SK-N-SH treated with all-trans-retinoic acid at 6 μM for 48 hours (cell line): ENCODE results near the gene STEAP1B.

ENCODE experiments used
- GLIS3 ChIP-seq: fragments of 250-450 bp; sonication (Bioruptor Pico); IDR thresholded peaks from 2 replicates; pipeline ENCODE4 v1.5.0; 2020; ENCODE audit warnings: mild to moderate bottlenecking, moderate library complexity
- RARB ChIP-seq: fragments of 250-450 bp; sonication (Bioruptor Pico); IDR thresholded peaks from 2 replicates; pipeline ENCODE4 v1.8.0; 2021; ENCODE audit warnings: mild to moderate bottlenecking, moderate library complexity
- SNAI2 ChIP-seq: fragments of 250-450 bp; sonication (Bioruptor Pico); IDR thresholded peaks from 2 replicates; pipeline ENCODE4 v1.5.0; 2020; ENCODE audit warnings: mild to moderate bottlenecking, moderate library complexity
- TCF4 ChIP-seq: fragments of 250-450 bp; sonication (Bioruptor Pico); IDR thresholded peaks from 2 replicates; pipeline ENCODE4 v1.8.0; 2021; ENCODE audit warnings: mild to moderate bottlenecking, moderate library complexity, borderline replicate concordance
- ZFP30 ChIP-seq: fragments of 450-650 bp; formaldehyde crosslinking; IDR thresholded peaks from 2 replicates; pipeline ENCODE4 v1.5.0; 2022; ENCODE audit warnings: mild to moderate bottlenecking, moderate library complexity
- ZNF565 ChIP-seq: fragments of 450-650 bp; formaldehyde crosslinking; conservative IDR thresholded peaks from 2 replicates; pipeline ENCODE4 v1.5.0; 2020; ENCODE audit warnings: low read depth, mild to moderate bottlenecking, moderate library complexity
- ZNF8 ChIP-seq: fragments of 450-650 bp; formaldehyde crosslinking; IDR thresholded peaks from 2 replicates; pipeline ENCODE4 v1.5.0; 2020; ENCODE audit warnings: mild to moderate bottlenecking, moderate library complexity

DNA sequence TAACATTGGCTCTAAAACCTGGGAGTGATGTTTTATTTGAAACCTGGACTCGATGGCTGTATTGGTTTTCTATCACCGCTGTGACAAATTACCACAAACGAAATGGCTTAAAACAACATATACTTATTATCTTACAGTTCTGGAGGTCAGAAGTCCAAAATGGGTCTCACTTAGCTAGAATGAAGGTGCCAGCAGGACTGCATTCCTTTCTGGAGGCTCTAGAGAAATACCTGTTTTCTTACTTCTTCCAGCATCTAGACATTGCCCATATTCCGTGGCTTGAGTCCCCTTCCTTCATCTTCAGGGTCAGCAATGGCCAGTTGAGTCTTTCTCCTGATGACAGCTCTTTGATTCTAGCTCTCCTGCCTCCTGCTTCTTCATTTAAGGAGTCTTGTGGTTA is 44.3 kb upstream of the STEAP1B start:
- TF ChIP-seq GLIS3 (CRISPR knock-in tag) (no peak), RARB (CRISPR knock-in tag) (no peak), ZFP30 (CRISPR knock-in tag) (no peak), ZNF8 (CRISPR knock-in tag) (no peak), SNAI2 (CRISPR knock-in tag) (no peak), TCF4 (no peak), ZNF565 (CRISPR knock-in tag) (no peak)
